ENCODE measurements around the gene SSR2. TPM values are rescaled to one million over a fixed set of nuclear protein-coding genes. Genes with fewer than 3 reads are reported as not detected.
A peak's percentile ranks its signal among the peaks of the same experiment; 100 is the strongest.

The SSR2 gene
- total RNA-seq, 2 experiments from 2014 or later, result 235 to 273 TPM

GRCh38 chr1:156033011-156033410 lies 12.3 kb upstream of the SSR2 start:
- no peak for DNase-seq
- peaks cover 1% of the 10 kb centered on the region for H3K36me3 Mint-ChIP-seq (ENCODE audit: low read depth)
- no peak overlapping the region for H3K4me3 Mint-ChIP-seq
- no peak overlapping the region for H3K27ac Mint-ChIP-seq
- H3K4me1 Mint-ChIP-seq, result peaks cover 7% of the 10 kb centered on the region
- ChIA-PET CTCF (interaction anchor here (1.0 to 1.9 kb wide), 3 partner anchors 12 to 192 kb away, joined by 3 to 4 read pairs (median 4); partner anchors contain the start of gene SSR2), POLR2A (no interaction called here)
- no peaks in the 10 kb centered on the region for H3K27me3 Mint-ChIP-seq
- no peaks in the 10 kb centered on the region for H3K9me3 Mint-ChIP-seq

GRCh38 chr1:156026588-156026987 lies 5.8 kb upstream of the SSR2 start:
- no peak overlapping the region for H3K27ac Mint-ChIP-seq
- CTCF ChIA-PET, result interaction anchor here (1.1 to 1.7 kb wide), 4 partner anchors 18 to 95 kb away, joined by 3 to 11 read pairs (median 8); partner anchors contain the start of genes LAMTOR2 and UBQLN4
- POLR2A ChIA-PET, result no interaction called here
- peaks cover 11% of the 10 kb centered on the region for H3K4me1 Mint-ChIP-seq
- no peak overlapping the region for H3K4me3 Mint-ChIP-seq
- no peaks in the 10 kb centered on the region for H3K27me3 Mint-ChIP-seq
- H3K9me3 Mint-ChIP-seq, result no peaks in the 10 kb centered on the region
- no peak for DNase-seq
- no peaks in the 10 kb centered on the region for H3K36me3 Mint-ChIP-seq (ENCODE audit: low read depth)

- Mint-ChIP-seq H3K27me3 (no peaks in the 10 kb centered on the region), H3K4me1 (peaks cover 14% of the 10 kb centered on the region), H3K4me3 (no peak overlapping the region), H3K36me3 (ENCODE audit: low read depth) (no peaks in the 10 kb centered on the region), H3K9me3 (no peaks in the 10 kb centered on the region), H3K27ac (no peak overlapping the region)
- CTCF ChIA-PET, result interaction anchor here (0.6 to 1.7 kb wide), 12 partner anchors 8 to 427 kb away, joined by 3 to 11 read pairs (median 3); partner anchors contain the start of genes LAMTOR2 and UBQLN4
- POLR2A ChIA-PET, result no interaction called here
- peak; percentile 33 for DNase-seq
These were observed 5.1 kb upstream of the SSR2 start for GRCh38 chr1:156025876-156026275.

- CTCF ChIA-PET, result interaction anchor here (0.6 to 1.7 kb wide), 5 partner anchors 12 to 296 kb away, joined by 3 to 11 read pairs (median 4); no protein-coding TSS in a partner anchor
- no peaks in the 10 kb centered on the region for H3K27me3 Mint-ChIP-seq
- no peak for DNase-seq
These were observed 4.0 kb upstream of the SSR2 start for GRCh38 chr1:156024801-156025200.

GRCh38 chr1:156021954-156022353 lies 1.2 kb upstream of the SSR2 start:
- no peak overlapping the region for H3K27ac Mint-ChIP-seq
- no peaks in the 10 kb centered on the region for H3K27me3 Mint-ChIP-seq
- H3K9me3 Mint-ChIP-seq, result no peaks in the 10 kb centered on the region
- peaks cover 33% of the 10 kb centered on the region for H3K4me1 Mint-ChIP-seq
- ChIA-PET CTCF (interaction anchor here (1.6 kb wide), 1 partner anchor 11 kb away, joined by 4 read pairs; no protein-coding TSS in a partner anchor), POLR2A (no interaction called here)
- H3K36me3 Mint-ChIP-seq (ENCODE audit: low read depth), result peaks cover 25% of the 10 kb centered on the region
- DNase-seq, result no peak
- H3K4me3 Mint-ChIP-seq, result no peak overlapping the region

More at GRCh38 chr1:156024801-156025200, 4.0 kb upstream of the SSR2 start:
- H3K9me3 Mint-ChIP-seq, result no peaks in the 10 kb centered on the region
- peaks cover 7% of the 10 kb centered on the region for H3K36me3 Mint-ChIP-seq (ENCODE audit: low read depth)
- peaks cover 21% of the 10 kb centered on the region for H3K4me1 Mint-ChIP-seq
- H3K27ac Mint-ChIP-seq, result no peak overlapping the region
- H3K4me3 Mint-ChIP-seq, result no peak overlapping the region
- POLR2A ChIA-PET, result interaction anchor here (1.0 kb wide), 1 partner anchor 27 kb away, joined by 4 read pairs; no protein-coding TSS in a partner anchor

- POLR2A ChIA-PET, result no interaction called here
- Mint-ChIP-seq H3K36me3 (ENCODE audit: low read depth) (peaks cover 30% of the 10 kb centered on the region), H3K27ac (peak overlapping the region; percentile 95), H3K9me3 (no peaks in the 10 kb centered on the region), H3K27me3 (no peaks in the 10 kb centered on the region), H3K4me3 (peak overlapping the region; percentile 87), H3K4me1 (peaks cover 32% of the 10 kb centered on the region)
- no peak for DNase-seq
- CTCF ChIA-PET, result interaction anchor here (0.7 to 2.2 kb wide), 3 partner anchors 10 to 45 kb away, joined by 3 to 8 read pairs (median 4); no protein-coding TSS in a partner anchor
These were observed 310 bp upstream of the SSR2 start for GRCh38 chr1:156021093-156021428.

- peak overlapping the region; percentile 95 for H3K27ac Mint-ChIP-seq
- no peaks in the 10 kb centered on the region for H3K27me3 Mint-ChIP-seq
- peaks cover 30% of the 10 kb centered on the region for H3K36me3 Mint-ChIP-seq (ENCODE audit: low read depth)
- no peaks in the 10 kb centered on the region for H3K9me3 Mint-ChIP-seq
- CTCF ChIA-PET, result interaction anchor here (0.6 to 2.2 kb wide), 2 partner anchors 11 to 34 kb away, joined by 3 to 8 read pairs; partner anchors contain the start of gene LAMTOR2
- H3K4me3 Mint-ChIP-seq, result peak overlapping the region; percentile 87
- peaks cover 27% of the 10 kb centered on the region for H3K4me1 Mint-ChIP-seq
- DNase-seq, result no peak
- POLR2A ChIA-PET, result no interaction called here
These were observed 832 bp downstream of the SSR2 start for GRCh38 chr1:156019946-156020292.

GRCh38 chr1:156014829-156015228 lies 5.9 kb downstream of the SSR2 start:
- Mint-ChIP-seq H3K36me3 (ENCODE audit: low read depth) (peaks cover 57% of the 10 kb centered on the region), H3K4me3 (no peak overlapping the region), H3K9me3 (no peaks in the 10 kb centered on the region), H3K27ac (no peak overlapping the region), H3K4me1 (peaks cover 20% of the 10 kb centered on the region), H3K27me3 (no peaks in the 10 kb centered on the region)
- DNase-seq, result no peak
- CTCF ChIA-PET, result interaction anchor here (0.6 kb wide), 1 partner anchor 57 kb away, joined by 3 read pairs; no protein-coding TSS in a partner anchor
- POLR2A ChIA-PET, result no interaction called here

GRCh38 chr1:156012051-156012817 lies 8.5 kb downstream of the SSR2 start:
- CTCF ChIA-PET, result interaction anchor here (0.6 to 1.3 kb wide), 2 partner anchors 23 to 349 kb away, joined by 3 read pairs; no protein-coding TSS in a partner anchor
- no peaks in the 10 kb centered on the region for H3K9me3 Mint-ChIP-seq

GRCh38 chr1:156009404-156009803 lies 11.3 kb downstream of the SSR2 start:
- no peaks in the 10 kb centered on the region for H3K27me3 Mint-ChIP-seq
- peaks cover 35% of the 10 kb centered on the region for H3K4me1 Mint-ChIP-seq
- no peaks in the 10 kb centered on the region for H3K9me3 Mint-ChIP-seq
- H3K4me3 Mint-ChIP-seq, result no peak overlapping the region
- CTCF ChIA-PET, result interaction anchor here (1.4 kb wide), 1 partner anchor 57 kb away, joined by 5 read pairs; no protein-coding TSS in a partner anchor
- H3K36me3 Mint-ChIP-seq (ENCODE audit: low read depth), result peaks cover 56% of the 10 kb centered on the region
- H3K27ac Mint-ChIP-seq, result no peak overlapping the region
- POLR2A ChIA-PET, result no interaction called here
- DNase-seq, result no peak

More at GRCh38 chr1:156012051-156012817, 8.5 kb downstream of the SSR2 start:
- POLR2A ChIA-PET, result no interaction called here
- DNase-seq, result no peak
- Mint-ChIP-seq H3K4me1 (peaks cover 18% of the 10 kb centered on the region), H3K36me3 (ENCODE audit: low read depth) (peaks cover 57% of the 10 kb centered on the region), H3K27me3 (no peaks in the 10 kb centered on the region), H3K4me3 (no peak overlapping the region), H3K27ac (no peak overlapping the region)

- Mint-ChIP-seq H3K36me3 (ENCODE audit: low read depth) (peaks cover 41% of the 10 kb centered on the region), H3K27me3 (no peaks in the 10 kb centered on the region), H3K27ac (peak overlapping the region; percentile 77), H3K9me3 (no peaks in the 10 kb centered on the region), H3K4me3 (no peak overlapping the region), H3K4me1 (peaks cover 39% of the 10 kb centered on the region)
- DNase-seq, result no peak
- CTCF ChIA-PET, result interaction anchor here (0.7 to 0.9 kb wide), 2 partner anchors 28 to 63 kb away, joined by 3 read pairs; no protein-coding TSS in a partner anchor
- POLR2A ChIA-PET, result interaction anchor here (0.6 to 1.2 kb wide), 2 partner anchors 31 to 61 kb away, joined by 3 to 4 read pairs; no protein-coding TSS in a partner anchor
These were observed 13.9 kb downstream of the SSR2 start for GRCh38 chr1:156006666-156007376.

GRCh38 chr1:156004843-156005584 lies 15.7 kb downstream of the SSR2 start:
- DNase-seq, result peak; percentile 47
- Mint-ChIP-seq H3K36me3 (ENCODE audit: low read depth) (peaks cover 25% of the 10 kb centered on the region), H3K27me3 (no peaks in the 10 kb centered on the region), H3K9me3 (no peaks in the 10 kb centered on the region), H3K4me3 (peak overlapping the region; percentile 39), H3K27ac (peak overlapping the region; percentile 86), H3K4me1 (peaks cover 38% of the 10 kb centered on the region)
- CTCF ChIA-PET, result interaction anchor here (0.5 to 2.2 kb wide), 4 partner anchors 9 to 177 kb away, joined by 3 to 6 read pairs (median 4); no protein-coding TSS in a partner anchor
- POLR2A ChIA-PET, result interaction anchor here (0.6 kb wide), 1 partner anchor 58 kb away, joined by 3 read pairs; no protein-coding TSS in a partner anchor

Data from activated CD4-positive, alpha-beta T cell treated with anti-CD3 and anti-CD28 coated beads, Interleukin-2, amount 10 ng/mL, durations not matched to agents 7 days and 5 days (primary cell).